Measurements from ENCODE around the gene SLC25A6.
A peak's percentile ranks its signal among the peaks of the same experiment; 100 is the strongest.
"Not testable (repeated sequence)": the region's sequence is repeated elsewhere in the genome, so short reads cannot be mapped to it uniquely, and the experiment has no call there.

The SLC25A6 gene

GRCh38 chrX:1391707-1392375 is at the start of gene SLC25A6:
Gene SLC25A6, minus strand, starts transcription at chrX:1392113. Its CDS starts 104 bp downstream, at chrX:1392009.
- DNase-seq (ENCODE audit: low read depth in 2 of 2) = peak; percentile 99 to 100

GRCh38 chrX:1440506-1440905 is 48.6 kb upstream of the SLC25A6 start:
- no peak for DNase-seq (ENCODE audit: low read depth in 2 of 2)

GRCh38 chrX:1435241-1435895 is 43.5 kb upstream of the SLC25A6 start:
- DNase-seq (ENCODE audit: low read depth in 2 of 2) = no peak

DNA sequence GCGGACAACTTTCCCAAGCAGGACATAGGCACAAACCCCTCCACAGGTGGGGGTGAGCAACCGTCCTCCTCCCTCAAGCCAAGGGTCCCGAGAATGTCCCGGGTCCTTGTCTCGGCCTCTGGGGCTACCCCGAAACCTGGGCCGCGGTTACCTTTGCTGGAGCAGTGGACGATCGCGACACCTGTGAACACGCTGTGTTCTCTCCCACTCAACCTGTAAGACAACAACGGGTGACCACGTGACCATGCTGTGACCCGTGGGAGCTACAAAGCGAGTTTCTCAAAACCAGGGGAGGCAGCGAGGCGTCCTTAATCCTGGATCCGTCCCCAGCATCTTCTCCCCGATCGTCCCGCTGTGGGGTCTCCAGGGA is 42.9 kb upstream of the SLC25A6 start:
- no peak for DNase-seq (ENCODE audit: low read depth in 2 of 2)

DNA sequence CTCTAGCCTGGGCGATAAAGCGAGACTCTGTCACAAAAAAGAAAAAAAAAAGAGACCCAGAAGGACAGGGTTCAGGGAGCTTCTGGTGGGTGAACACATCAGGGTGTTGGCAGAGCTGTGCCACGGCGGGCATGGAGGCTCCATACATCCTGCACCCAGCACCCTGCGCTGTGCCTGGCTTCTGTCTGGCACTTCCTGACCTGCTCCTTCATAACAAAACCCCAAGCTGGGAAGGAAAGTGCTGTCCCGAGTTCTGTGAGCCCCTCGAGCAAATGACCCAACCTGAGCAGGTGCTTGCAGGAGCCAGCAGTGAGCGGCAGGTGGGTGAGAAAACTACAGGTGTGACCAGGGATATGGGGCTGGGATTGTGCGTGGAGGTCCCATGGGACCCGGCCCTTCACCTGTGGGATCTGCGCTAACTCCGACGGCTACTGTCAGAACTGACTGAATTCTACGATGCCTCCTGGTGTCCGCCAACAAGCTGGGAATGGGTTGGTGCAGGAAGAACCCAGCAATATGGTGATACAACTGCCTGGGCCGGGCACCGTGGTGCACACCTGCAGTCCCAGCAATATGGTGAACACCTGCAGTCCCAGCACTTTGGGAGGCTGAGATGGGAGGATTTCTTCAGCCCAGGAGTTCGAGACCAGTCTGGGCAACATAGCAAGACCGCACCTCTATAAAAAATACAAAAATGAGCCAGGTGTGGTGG is 41.9 kb upstream of the SLC25A6 start:
- no peak for DNase-seq (ENCODE audit: low read depth in 2 of 2)

GRCh38 chrX:1430451-1430850 is 38.5 kb upstream of the SLC25A6 start:
- no peak for DNase-seq (ENCODE audit: low read depth in 2 of 2)

DNA sequence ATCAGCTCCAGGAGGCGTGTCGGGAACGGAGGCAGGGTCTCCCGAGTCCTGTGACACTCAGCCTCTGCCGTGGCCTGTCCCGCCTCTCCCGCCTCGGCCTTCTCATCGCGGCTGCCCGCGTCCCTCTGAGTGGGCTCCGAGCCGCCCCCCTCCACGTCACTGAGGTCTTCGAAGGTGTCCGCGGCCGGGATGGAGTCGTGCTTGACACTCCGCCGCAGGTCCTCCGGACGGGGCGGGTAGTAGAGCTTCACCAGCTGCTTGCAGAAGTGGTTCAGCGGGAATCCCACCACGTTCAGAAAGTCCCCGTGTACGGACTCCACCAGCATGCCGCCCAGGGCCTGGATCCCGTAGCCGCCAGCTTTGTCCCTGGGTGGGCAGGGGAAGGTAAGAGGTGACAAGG is 35.8 kb upstream of the SLC25A6 start:
- no peak for DNase-seq (ENCODE audit: low read depth in 2 of 2)

- not testable (repeated sequence) for DNase-seq (ENCODE audit: low read depth in 2 of 2)
Observed at GRCh38 chrX:1426321-1426720, 34.4 kb upstream of the SLC25A6 start.

DNA sequence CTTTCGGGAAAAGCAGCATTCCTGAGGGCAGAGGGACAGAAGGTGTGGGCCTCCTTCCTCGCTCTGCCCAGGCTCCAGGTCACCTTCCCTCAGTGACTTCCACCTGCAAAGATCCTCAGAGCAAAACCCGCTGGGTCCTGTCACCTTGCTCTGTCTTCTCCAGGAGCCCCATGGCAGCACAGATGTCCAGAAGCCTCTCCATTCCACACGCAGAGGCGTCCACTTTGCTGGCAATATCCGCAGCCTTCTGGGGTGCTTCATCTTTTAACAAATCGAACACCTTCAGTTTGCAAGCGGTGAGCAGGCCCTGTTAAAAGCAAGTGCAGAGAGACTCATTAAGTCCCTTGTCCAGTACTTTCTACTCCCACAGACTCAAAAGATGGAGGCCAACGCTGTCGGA is 33.5 kb upstream of the SLC25A6 start:
- DNase-seq (ENCODE audit: low read depth in 2 of 2) = no peak

DNA sequence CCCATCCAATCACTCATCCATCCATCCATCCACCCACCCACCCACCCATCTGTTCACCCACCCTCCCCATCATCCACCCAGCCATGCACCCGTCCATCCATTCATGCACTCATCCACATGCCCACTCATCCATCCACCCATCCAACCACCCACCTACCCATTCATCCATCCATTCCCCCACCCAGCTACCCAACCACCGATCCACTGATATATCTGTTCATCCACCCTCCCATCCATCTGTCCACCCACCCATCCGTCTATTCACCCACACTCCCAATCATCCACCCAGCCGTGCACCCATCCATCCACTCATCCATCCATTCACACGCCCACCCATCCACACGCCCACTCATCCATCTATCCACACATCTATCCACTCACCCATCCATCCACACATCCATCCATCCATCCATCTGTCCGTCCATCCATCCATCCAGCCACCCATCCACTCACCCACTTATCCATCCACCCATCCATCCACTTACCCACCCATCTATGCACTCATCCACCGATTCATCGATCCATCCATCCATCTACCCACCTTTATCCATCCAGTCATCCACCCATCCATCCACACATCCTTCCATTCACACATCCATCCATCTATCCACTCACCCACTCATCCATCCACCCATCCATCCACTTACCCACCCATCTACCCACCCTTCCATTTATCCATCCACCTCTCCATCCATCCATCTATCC is 32.4 kb upstream of the SLC25A6 start:
- no peak for DNase-seq (ENCODE audit: low read depth in 2 of 2)

GRCh38 chrX:1423215-1423614 is 31.3 kb upstream of the SLC25A6 start:
- no peak for DNase-seq (ENCODE audit: low read depth in 2 of 2)

DNA sequence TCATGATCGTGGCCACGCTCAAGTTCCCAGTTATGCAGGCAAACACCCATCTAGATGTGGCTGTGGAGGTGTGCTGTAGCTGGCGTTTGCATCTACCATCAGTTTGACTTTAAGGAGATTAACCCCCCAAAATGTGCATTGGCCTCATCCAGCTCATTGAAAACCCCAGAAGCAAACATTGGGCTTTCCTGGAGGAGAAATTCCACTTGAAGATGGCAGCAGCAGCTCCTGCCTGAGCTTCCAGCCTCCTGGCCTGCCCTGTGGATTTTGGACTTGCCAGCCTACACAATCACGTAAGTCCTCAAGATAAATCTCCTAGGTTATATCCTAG is 30.2 kb upstream of the SLC25A6 start:
- no peak for DNase-seq (ENCODE audit: low read depth in 2 of 2)

DNA sequence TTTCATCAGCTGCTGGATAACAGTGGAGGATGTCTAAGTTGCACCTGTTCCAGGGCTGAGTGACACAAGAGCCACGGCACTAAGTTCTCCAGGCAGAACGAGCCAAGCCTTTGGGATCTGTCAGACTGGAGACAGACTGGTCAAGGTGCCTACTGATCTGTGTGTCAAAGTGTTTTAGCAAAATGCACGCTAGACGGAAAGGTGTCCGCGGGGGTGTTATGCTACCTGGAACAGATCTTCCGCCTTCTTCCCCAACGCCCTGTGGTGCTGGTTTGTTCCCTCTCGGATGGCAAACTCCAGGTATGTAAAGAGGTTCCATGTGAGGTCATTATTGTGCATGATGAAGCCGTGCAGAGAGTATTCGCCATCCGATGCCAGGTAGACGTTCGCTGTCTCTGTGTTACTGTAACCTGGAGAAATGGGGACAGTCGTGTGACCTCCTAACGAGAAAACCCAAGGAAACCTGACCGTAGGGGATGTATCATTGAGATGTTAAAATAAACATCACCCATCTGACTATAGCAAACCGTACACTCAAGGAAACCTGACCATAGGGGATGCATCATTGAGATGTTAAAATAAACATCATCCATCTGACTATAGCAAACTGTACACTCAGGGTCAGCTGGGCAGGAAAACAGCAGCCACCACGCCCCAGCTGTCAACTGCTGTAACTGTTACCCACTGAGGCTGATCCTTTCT is 29.7 kb upstream of the SLC25A6 start:
- DNase-seq (ENCODE audit: low read depth in 2 of 2) = no peak

DNA sequence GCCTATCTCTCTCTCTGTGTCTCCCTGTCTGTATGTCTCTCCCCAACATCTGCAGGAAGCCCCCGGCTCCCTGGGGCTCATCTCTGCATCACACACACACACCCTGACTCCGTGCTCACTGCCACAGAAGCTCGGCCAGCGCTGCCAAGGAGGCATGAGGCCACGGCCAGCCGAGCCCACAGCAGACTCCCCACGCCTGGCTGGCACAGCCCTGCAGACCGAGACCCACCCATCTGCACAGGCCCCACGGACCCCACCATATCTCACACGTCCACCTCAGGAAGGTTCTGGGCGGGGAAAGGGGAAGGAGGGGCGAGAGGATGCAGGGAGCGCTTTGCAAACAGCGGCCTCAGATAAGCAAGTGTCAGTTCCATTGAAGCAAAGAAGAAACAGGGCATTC is 28.5 kb upstream of the SLC25A6 start:
- DNase-seq (ENCODE audit: low read depth in 2 of 2) = no peak

DNA sequence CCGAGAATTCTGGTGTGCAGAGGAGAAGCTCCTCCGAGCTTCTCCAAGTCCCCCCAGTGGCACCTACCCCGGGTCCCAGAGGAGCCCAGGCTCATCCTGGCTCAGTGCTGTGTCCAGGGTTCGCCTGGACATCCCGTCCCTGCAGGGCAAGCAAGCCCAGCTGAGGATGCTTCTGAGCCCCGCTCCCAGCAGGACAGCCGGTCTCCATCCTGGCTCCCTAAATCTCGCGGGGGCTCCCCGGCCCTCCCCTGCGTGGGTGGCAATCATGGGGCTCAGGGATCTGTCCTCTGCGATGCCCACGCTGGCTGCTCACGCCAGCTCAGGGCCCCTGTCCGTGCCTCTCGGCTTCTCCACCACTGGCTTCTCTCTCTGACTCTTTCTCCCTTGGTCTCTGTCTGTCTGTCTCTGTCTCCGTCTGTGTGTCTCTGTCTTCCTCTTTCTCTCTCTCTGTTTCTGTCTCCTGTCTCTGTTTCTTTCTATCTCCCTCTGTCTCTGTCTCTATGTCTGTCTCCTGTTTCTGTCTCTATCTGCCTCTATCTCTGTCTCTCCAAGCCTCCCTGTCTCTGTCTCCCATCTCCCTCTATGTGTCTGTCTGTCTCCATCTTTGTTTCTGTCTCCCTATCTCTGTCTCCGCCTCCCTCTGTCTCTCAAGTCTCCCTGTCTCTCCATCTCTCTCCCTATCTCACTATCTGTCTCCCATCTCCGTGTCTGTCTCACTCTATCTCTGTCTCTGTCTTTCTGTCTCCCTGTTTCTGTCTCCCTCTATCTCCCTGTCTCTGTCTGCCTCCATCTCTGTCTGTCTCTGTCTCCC is 27.8 kb upstream of the SLC25A6 start:
- no peak for DNase-seq (ENCODE audit: low read depth in 2 of 2)

DNA sequence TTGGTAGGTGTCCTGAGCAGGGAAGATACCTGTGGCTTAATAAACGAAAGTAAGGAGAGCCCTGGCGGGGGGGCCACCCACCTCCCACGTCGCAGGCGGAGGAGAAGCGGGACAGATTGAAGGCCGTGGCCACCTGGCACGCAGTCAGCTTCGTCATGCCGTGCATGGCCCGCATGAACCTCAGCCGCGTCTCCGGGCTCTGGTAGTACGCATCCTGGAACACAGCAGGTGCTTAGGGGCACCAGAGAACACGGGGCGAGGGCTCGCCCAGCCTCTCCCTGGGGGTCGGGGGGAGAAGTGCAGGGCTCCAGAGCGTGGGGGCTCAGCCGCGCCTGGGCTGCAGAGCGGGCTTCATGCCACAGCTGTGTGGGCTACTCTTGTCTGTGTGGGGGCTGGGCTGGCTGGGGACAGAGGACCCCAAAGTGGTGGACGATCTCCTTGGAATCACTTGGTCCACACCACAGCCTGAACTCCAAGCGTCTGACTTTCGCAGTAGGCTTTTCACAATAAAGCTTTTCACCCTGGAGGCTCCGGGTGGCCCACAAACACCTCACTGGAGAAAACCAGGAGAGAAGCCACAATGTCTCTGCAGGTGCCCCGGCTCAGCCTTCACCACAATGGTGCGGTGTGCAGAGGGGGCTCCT is 27.1 kb upstream of the SLC25A6 start:
- DNase-seq (ENCODE audit: low read depth in 2 of 2) = no peak

DNA sequence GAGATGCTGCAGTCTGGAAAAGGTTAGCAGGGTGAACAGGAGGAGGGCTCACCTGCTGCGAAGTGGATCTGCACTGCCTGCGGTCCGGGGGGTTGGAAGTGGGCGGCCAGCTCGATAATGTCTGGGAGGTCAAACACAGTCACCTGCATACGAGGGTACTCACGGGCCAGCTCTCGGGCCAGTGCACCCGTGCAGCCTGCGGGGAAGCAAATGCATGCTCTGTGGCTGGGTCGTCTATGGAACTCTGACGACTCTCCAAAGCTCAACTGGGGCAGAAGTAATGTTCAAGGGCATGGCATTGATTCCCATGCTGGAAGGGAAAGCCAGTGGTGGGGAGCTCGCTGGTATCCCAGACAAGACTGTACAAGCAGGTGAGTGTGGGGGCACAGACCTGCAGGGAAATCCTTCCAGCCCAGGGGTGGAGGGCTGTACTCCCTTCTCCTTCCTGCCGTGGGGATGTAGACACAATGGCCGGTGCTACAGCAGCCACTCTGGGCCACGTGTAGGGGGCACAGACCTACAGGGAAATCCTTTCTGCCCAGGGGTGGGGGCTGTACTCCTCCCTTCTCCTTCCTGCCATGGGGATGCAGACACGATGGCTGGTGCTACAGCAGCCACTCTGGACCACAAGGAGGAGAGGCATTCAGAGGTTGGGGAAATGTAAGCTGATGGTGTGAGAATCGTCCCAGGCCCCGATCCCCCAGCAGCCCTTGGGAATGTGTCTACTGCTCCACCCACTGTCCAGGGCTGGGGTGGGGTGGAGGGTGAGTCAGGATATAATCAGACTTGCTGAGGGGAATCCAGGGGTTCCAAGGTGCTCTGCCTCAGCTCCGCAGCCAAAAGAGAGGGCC is 26.2 kb upstream of the SLC25A6 start:
- DNase-seq (ENCODE audit: low read depth in 2 of 2) = no peak

DNA sequence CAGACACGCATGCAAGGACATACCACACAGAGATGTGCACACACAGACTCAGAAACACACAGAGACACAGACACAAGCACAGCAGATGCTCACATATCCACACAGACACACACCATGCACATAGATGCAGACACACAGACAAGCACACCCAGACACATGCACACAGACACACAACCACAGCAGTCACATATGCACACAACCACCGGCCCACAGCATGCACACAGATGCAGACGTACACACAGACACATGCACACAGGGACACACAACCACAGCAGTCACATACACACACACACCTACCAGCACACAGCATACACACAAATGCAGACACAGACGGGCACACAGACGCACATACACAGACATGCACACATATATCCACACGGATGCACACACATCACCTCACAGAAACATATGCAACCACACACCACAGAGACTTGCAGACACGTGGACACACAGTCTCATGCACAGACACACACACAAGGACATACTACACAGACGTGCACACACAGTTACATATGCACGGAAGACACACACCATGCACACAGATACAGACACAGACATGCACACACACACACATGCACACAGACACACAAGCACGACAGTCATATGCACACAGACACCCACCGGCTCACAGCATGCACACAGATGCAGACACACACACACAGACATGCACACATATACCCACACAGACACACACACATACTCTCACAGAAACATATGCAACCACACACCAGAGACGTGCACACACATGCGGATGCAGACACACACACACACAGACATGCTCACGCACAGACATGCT is 25.2 kb upstream of the SLC25A6 start:
- no peak for DNase-seq (ENCODE audit: low read depth in 2 of 2)

GRCh38 chrX:1416327-1416784 is 24.4 kb upstream of the SLC25A6 start:
- DNase-seq (ENCODE audit: low read depth in 2 of 2) = no peak

Data from activated CD4-positive, alpha-beta T cell treated with anti-CD3 and anti-CD28 coated beads for 24 hours (primary cell).